WI38 (cell line): Measurements from ENCODE around the gene SAP30L.

ENCODE experiments used
- H3K4me3 ChIP-seq: 2 replicates; pipeline ENCODE4 v1.5.1; 2011; ENCODE audit warnings: low read depth, mild to moderate bottlenecking, control low read depth, low read length
- TF ChIP-seq, protein P1 (sequence below): IDR thresholded peaks from 2 replicates; pipeline ENCODE4 v1.5.1; 2012; ENCODE audit warnings: low read depth, mild to moderate bottlenecking, control low read depth, low read length

Gene SAP30L

DNA sequence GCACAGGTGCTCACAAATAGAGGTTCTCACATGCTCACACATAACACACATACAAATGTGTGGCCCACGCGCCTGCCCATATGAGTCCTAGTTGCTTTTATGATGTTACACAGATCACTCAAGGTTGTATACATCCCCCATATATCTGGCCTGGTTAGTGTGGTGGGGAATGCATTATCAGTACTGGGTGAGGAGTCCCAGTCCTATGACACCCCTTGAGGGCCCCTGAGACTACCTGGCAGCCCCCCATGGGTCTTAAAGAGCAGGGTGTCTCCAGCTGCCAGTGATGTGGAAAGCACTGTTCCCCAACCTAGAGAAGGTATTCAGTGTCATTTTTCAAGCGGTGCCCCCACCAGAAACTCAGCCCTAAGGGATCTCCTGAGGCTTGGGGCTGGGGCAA, 35.0 kb downstream of the SAP30L start:
- no peak overlapping the region for H3K4me3 ChIP-seq
- TF ChIP-seq, protein P1, sequence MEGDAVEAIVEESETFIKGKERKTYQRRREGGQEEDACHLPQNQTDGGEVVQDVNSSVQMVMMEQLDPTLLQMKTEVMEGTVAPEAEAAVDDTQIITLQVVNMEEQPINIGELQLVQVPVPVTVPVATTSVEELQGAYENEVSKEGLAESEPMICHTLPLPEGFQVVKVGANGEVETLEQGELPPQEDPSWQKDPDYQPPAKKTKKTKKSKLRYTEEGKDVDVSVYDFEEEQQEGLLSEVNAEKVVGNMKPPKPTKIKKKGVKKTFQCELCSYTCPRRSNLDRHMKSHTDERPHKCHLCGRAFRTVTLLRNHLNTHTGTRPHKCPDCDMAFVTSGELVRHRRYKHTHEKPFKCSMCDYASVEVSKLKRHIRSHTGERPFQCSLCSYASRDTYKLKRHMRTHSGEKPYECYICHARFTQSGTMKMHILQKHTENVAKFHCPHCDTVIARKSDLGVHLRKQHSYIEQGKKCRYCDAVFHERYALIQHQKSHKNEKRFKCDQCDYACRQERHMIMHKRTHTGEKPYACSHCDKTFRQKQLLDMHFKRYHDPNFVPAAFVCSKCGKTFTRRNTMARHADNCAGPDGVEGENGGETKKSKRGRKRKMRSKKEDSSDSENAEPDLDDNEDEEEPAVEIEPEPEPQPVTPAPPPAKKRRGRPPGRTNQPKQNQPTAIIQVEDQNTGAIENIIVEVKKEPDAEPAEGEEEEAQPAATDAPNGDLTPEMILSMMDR = no peak

DNA sequence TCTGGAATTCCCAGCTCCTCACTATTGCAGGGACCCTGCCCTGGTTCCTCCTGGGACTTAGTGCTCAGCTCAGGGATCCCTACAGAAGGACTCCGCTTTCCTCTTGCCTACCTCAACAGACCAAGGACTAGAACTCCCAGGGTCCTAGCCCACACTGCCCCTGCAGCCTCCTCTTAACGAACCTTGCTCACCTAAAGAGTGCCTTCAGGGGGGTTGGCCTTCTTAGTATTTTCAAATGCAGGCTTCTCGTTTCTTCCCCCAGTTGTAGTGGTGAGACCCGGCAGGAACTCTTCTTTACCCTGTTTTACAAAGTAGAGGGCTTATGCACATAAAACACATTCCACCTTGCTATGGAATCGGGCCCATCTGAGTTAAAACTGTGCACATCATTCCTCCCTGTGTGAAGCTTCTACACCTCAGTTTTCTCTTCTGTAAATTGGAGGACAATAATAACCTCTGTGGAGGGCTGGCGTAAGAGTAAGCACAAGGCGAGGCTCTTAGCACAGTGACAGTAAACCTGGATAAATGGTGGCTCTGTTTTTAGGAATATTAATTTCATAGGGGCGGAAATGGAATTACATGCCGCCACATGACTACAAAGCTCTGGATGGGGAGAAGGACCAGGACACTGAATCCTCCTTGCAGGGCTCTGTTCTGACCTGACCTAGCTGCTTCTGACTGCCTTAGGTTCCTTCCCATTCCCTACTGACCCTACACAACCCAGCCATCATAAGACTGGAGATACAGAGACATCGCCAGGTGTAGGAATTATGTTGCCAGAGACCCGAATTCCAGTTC, 36.0 kb downstream of the SAP30L start:
- H3K4me3 ChIP-seq = no peak overlapping the region
- TF ChIP-seq, protein P1 = no peak

DNA sequence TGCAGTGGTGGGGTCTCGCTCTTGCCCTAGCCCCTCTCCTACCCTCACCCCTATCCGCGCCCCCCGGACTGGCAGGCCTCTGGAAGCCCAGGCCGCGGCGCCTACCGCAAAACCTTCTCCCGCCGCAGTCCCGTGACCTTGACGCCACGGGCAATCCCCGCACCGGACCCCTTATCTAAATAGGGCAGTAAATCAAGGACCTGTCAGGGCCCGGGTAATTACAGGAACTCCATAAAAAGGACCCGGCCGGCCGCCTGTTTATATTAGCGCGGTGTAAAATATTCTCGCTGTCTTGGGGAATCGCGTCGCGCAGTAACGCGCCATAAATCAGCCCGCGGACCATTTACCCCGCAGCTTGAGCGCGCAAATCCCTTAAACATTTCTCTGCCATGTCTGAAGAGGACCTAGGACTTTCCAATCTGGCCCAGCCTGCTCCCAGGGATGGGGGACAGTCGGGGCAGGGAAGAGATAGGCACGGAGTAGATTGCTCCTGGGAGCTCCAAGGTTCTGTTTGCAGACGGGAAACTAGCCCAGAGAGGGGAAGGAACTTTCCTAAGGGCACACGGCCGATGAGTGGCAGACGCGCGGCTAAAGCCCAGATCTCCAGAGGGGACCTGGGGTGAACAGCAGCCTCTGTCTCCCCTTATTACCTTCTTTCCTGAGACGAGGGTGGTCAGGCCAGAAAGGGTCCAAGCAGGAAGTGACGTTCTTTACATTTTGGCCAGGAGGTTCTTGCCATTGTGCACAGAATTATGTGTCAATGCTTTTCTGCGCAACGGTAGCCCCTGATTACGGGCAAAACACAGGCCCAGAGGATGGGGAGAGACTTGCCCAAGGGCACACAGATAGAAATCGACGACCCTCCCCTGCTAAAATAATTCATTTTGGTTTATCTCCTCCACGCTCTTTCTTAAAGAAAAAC, 37.0 kb downstream of the SAP30L start:
- H3K4me3 ChIP-seq = no peak overlapping the region
- TF ChIP-seq, protein P1 = no peak

DNA sequence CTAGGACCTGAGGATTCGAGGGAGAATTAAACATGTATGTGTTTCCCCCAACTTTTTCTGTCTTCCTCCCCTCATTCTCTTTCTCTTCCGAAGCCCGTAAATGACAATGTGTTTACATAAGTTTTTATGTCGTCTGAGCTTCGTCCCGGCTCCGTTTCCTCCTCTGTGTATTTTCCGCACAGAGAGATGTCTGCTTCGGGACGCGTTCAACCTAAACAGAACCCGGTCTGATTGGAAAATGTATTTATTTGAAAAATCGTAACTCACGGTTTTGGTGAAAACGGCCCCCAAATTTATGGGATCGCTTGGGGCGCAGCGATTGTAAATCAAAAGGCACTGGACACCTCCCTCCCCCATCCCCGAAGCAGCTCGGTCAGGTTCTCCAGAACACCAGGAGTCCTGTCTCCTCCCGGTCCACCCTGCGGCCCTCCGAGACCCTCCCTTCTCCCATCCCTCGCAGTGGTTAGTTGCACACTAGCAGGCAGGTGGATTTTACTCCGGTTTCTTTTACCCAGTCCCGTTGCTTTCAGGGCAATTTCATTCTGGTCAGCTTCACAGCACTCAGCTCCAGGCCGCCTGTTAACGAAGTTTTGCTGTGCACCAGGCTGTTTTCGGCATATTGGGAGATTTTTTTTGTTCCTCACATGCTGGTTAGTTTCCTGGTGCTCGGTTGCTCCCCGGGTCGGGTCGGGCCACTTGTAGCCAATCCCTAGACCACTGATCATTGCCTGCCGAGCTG, 38.0 kb downstream of the SAP30L start:
- H3K4me3 ChIP-seq = no peak overlapping the region
- TF ChIP-seq, protein P1 = no peak

DNA sequence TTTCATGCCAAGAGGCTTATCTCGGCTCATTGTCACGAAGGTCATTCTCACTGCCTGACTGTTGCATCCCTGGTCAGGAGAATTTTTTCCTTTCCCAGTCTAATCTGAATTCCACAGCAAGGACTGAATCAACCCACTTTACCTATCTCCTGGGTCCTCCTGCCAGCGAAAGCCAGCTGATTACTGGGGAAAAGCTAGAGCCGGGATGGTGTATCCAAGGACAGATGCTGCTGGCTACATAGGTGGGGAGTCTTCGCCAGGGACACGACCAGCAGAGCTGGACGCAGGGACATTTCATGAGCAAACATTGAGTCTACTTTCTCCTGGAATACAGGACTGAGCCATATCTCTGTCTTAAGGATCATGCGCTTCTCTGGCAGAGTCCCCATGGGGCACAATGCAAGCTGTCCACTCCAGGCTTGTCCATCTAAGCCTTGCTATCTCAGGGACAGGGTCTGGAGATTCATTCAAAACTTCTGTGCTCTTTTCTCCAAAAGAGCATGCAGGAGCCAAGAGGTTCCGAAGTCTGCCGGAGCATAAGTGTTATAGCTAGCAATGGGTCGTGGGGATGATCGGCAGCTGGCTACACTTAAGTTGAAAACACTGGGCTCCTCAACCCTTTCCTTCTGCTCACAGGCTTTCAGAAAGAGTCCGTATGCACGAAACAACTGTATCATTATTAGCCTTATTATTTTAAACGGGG, 38.7 kb downstream of the SAP30L start:
- H3K4me3 ChIP-seq = no peak overlapping the region

DNA sequence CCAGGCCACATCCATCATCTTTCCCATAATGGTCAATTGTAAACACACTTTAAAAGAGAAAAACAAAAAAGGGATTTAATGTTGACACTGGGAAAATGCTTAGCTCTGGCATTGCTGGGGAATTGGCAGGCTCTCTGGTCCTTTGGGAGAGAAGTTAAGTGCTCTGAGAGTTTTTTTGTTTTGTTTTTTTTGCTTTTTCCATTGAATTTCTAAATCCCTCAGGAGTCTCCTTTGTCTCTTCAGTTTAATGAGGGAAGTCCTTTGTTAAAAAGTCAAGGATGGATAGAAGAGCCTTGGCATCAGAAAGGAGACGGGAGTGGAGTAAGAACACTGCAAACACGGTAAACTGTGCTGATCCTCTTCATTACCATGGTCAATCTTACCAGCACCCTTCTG, 39.3 kb downstream of the SAP30L start:
- no peak overlapping the region for H3K4me3 ChIP-seq
- TF ChIP-seq, protein P1 = no peak

More for the DNA sequence above, 38.7 kb downstream of the SAP30L start:
- TF ChIP-seq, protein P1 = no peak
